ENCODE data around the gene ARHGEF40.

Gene ARHGEF40

DNA sequence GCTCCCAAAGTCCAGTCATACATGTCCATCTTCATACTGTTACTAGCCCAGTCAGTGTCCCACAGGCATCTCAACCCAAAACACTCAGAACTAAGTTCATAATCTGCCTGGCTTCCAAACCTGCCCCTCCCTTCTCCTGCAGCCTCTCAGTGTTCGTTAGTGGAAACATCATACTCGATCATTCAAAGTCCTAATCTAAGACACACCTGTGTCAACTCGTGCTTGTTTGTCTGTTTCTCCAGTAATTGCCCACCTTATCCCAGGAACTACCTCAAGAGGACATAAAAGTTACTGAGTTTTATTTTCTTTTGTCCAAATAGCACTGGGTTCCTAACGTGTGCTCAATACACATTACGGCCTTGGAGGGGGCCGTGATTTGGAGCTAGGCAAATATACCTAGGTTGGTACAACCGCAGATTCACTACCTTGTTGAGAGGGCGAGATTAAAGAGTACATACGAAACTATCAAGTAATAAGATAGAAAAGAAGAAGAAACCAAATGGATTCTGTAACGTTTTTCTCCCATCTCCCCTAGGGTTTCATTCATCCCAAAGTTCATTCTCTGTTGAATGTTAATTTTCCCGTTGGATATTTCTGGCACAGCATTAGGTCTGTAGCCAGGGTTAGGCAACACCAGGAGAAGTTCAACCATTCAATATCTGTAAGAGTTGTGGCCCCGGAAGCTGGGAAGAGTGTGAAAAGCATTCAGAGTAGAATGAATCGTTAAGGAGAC lies 9.3 kb upstream of the ARHGEF40 start:
- no peak for DNase-seq

DNA sequence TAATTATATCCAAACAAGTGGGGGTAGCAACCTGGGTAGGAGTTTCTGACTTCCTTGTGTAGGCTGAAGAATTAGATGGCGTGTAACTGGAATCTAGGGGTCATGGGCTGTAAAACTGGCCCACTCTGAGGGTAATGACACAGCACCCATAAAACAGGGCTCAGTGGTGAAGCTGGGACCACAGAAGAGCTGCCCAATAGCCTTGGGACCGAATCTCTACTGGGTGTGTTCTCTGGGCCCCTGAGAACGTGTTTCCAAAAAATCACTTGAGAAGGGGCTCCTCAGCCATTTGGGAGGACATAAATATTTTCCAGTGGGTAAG lies 8.8 kb upstream of the ARHGEF40 start:
- DNase-seq, result no peak

DNA sequence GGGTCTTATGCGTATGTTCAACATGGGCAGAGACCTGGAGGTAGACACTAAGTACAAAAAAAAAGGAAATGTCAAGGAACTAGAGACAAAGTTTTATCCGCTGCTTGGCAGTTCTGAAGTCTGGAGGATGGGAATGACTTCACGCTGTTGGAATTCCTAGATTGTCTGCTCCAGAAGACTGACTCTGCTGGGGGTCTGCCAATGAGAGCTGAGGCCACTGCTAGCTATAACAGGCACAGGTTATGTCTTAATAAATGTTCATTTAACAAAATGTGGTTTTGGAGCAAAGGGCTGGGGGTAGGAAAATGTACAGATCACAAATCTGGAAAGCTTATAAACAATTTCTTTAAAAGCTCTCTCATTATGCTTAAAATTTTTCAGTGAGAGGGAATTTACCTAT lies 6.6 kb upstream of the ARHGEF40 start:
- no peak for DNase-seq

DNA sequence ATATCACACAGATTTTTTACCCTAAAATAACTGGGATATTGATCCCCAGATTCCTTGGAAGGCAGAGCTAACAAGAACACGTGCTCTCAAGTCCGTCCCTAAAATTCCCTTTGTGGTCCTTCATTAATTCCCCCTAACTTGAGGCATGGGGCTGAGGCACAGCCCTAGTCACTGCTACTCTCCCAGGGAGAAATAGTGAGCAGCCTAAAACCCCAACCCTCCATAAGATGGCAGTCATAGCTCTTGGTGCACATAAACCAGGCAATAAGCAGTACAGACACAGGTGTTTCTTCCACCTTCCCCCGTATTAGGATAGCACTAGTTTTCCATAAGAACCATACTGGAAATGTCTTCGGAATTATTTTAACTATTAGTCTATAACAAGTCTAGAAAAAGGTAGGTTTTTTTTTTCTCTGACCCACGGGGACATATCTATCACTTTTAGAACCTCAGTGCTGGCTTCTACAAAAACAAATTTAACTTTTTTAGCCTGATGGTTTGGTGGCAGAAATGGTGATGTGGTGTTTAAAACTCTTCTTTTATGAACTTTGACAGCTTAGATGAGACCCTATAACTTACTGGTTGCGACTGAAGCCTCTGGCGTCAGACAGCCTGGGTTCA lies 3.1 kb upstream of the ARHGEF40 start:
- DNase-seq, result no peak

DNA sequence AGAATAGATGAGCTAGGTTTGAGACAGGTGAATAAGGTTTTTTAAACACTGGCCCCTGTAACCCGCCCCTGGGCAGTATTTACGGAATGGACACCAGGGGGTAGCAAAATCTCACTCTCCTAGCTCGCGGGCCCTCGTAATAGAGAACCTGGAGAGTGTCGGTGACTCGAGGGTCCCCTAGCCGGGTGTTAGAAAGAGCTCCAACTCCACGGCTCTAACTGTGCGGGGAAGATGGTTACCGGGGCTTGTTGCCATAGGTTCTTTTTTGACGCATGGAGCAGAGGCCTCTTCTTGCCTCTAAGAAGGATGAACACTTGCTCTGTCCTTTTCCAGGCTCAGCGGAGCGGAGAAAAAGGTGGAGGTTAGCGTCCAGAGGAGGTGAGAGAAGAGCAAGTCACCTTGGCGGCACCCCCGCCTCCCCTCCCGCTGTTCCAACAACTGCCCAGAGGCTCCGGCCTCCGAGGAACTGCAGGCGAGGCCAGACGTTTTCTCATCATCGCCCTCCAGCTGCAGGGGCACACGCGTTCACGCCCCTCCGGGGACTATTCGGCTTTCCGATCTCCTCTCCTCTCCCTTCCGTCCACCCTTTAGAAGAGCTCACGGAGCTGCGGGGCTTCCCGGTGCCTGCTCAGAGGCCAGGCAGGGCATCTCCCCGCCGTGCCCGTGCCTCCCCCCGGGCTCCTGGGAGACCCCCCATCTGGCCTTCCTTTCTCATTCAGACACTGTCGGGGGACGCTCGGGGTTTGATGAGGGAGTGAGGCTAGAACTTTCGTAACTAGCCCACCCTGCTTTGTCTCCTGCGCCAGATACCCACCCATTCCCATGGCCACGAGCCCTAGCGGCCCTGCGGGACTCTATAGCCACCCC lies 1.4 kb upstream of the ARHGEF40 start:
- DNase-seq, result no peak

DNA sequence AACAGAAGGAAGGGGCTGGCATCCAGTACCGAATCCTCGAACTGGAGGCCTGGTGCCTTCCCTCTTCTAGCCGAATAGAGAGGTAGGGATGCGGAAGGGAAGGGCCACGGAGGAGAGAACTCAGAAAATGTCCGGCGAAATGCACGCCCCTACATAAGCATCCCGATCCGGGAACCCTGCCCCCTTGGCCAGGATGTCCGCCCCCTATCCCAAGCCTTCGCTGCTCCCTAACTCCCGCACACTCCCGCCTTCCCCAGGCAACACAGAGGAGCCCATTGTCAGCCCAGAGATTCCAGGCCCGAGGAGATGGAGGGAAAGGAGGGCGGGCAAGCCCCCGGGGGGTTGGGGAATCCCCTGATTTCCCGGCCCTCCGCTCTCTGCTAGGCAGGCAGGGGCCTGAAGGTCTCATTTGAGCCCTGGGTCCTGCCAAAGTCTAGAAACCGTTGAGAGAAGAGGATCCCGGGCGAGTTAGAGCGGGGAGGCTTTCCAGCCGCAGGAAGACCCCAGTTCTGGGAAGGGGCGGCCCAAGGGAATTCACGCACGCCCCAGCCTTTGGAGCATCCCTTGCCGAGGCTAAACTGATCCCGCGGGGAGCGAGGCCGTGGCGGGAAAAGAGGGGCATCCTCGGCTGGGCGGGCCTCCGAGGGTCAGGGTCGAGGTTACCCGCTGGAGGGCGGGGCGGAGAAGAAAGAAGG lies 569 bp upstream of the ARHGEF40 start:
- DNase-seq, result no peak

DNA sequence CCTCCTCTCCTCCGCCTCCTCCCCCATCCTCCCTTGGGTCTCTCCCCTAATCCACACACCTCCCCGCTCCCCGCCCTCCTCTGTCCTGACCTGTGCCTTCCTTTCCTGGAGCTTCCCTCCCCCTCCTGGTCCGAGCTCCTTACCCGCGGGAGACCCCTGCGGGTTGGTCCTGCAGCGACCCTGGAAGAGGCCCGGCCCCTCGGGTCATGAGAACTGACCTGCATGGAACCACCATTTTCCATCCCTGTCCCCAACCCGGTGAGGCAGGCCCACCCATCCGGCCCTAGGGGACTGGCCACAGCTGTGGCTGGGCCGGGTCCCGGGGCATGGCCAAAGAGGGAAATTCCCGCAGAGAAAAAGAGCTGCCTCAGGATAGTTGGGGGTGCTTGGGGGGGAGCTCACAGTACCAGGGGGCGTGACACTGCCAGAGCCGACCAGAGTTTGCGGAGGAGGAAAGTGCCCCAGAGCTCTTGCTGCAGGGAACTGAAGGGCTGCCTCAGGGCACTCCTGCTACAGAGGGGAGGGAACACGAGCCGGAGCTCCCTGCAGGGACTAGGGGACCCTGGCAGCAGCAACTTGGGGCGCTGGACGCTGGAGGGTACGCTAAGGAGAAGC lies 613 bp downstream of the ARHGEF40 start:
- DNase-seq, result no peak

DNA sequence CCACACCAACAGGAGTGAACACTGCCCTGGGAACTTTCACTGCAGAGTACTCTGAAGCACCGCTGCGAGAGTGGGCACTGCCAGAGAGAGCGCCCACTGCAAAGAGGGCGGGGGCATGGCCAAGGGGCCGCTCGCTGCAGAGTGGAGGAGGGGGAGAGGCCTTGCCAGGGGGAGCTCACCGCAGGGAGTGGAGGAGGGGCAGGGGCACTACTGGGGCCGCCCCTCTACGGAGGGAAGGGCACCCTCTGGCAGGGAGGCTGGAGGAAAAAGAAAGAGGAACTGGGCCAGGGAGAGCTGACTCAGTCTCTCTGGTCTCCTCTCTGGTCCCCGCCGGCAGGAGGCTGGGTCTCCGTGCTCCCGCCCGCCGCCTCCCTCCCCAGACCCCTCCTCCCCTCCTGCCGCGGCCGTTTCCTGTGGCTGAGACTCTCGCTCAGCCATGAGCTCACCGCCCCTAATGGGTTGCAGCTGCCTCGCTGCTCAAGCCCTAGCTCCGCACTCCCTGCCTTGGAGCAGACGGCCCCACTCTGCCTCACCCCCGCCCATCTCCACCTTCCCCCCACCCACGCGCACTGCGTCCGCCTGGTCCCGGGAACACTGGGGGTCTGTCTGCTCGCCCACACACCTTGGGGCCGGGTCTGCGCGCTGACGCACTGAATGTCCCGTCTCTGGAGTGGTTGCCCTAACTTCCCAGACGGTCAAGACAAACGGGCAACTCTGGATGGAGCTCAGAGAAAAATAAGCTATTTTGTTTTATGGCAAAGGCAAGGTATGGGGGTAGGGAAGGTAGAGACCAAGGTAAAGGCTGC lies 1.3 kb downstream of the ARHGEF40 start:
- DNase-seq, result no peak

DNA sequence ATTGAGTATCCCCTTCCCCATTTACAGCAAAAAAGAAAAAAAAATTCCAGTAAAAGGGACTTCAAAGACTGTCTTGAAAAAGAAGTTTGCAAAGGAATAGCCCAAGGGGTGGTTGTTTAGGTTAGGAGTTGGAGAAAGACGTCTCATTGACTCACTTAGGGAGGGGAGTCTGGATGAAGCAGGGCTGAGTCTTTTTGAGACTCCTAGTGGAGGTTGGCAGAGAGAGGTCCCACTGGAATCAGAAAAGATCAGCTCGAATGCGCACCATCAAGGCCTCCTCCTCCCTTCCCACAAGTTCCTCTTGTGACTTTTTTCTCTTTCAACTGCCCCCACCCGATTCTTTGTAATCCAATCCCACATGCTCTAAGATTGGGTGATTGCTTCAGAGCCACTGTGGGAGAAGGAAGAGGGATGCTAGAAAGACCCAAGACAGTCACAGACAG lies 1.9 kb downstream of the ARHGEF40 start:
- DNase-seq, result no peak

DNA sequence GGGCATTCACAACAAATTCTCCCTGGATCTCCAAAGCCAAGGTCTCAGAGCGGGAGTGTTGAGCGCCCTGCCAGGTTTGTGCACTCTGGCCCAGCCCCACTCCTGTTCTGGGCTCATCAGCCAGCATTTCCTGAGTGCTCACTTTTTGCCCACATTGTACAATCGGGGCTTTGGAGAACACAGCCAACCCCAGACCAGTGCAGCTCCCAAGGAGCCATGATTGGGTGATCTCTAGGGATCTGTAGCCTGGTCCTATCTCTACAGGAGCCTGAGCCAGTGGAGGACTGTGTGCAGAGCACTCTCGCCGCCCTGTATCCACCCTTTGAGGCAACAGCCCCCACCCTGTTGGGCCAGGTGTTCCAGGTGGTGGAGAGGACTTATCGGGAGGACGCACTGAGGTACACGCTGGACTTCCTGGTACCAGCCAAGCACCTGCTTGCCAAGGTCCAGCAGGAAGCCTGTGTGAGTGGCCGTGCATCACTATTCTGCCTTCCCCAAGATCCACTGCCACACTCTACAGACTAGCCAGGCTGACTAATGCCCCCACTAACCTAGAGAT lies 2.8 kb downstream of the ARHGEF40 start:
- DNase-seq, result no peak

DNA sequence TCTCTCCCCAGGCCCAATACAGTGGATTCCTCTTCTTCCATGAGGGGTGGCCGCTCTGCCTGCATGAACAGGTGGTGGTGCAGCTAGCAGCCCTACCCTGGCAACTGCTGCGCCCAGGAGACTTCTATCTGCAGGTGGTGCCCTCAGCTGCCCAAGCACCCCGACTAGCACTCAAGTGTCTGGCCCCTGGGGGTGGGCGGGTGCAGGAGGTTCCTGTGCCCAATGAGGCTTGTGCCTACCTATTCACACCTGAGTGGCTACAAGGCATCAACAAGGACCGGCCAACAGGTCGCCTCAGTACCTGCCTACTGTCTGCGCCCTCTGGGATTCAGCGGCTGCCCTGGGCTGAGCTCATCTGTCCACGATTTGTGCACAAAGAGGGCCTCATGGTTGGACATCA lies 3.8 kb downstream of the ARHGEF40 start:
- no peak for DNase-seq

DNA sequence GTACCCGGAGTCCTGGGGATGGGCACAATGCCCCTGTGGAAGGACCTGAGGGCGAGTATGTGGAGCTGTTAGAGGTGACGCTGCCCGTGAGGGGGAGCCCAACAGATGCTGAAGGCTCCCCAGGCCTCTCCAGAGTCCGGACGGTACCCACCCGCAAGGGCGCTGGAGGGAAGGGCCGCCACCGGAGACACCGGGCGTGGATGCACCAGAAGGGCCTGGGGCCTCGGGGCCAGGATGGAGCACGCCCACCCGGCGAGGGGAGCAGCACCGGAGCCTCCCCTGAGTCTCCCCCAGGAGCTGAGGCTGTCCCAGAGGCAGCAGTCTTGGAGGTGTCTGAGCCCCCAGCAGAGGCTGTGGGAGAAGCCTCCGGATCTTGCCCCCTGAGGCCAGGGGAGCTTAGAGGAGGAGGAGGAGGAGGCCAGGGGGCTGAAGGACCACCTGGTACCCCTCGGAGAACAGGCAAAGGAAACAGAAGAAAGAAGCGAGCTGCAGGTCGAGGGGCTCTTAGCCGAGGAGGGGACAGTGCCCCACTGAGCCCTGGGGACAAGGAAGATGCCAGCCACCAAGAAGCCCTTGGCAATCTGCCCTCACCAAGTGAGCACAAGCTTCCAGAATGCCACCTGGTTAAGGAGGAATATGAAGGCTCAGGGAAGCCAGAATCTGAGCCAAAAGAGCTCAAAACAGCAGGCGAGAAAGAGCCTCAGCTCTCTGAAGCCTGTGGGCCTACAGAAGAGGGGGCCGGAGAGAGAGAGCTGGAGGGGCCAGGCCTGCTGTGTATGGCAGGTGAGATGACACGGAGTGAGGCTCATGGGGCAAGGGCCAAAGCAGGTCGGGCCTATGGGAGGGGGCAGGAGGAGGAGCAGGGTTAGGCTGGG lies 4.5 kb downstream of the ARHGEF40 start:
- DNase-seq, result no peak

DNA sequence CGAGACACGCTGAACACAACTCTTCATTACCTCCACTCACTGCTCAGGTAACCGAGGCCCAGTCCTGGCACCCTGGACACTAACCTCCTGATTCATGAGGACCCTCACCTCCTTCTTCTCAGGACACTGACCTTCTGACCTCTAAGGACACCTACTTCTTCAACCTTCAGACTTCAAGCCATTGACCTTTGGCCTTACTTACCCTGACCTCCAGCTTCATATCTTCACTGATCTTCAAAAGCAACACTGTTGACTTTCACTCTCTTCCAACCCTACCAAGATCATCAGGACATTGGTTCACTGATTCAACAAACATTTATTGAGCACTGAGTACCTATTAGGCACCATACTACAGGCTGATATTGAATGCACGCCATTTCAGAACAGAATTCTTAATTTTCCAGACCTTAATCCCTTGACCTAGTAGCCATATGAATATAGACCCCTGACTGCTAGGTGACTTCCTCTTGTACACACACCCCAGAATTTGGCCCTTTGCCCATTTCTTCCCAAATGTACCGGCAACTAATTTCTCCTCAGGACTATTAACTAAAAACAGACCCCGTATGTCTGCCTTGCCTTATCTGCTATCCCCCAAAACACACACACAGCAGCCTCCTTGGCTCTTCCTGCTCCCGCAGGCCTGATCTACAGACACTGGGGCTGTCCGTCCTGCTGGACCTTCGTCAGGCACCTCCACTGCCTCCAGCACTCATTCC lies 5.8 kb downstream of the ARHGEF40 start:
- no peak for DNase-seq

DNA sequence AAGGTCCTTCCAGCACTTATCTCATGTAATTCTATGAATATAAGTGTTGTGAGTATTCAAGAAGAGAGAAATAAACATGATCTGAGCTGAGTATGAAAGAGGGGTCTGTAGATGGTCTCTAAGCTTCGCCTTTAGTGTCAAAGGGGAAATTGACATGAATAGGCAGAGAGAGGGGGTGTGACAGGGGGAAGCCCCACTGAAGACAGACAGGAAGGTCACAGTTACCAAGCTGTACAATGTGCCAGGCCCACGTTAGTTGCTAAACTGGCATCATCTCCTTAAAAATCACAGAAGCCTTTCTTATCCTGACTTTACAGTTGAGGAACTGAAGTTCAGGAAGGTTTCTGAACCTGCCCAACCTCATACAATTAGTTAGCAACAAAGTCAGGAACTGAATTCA lies 7.6 kb downstream of the ARHGEF40 start:
- DNase-seq, result no peak

DNA sequence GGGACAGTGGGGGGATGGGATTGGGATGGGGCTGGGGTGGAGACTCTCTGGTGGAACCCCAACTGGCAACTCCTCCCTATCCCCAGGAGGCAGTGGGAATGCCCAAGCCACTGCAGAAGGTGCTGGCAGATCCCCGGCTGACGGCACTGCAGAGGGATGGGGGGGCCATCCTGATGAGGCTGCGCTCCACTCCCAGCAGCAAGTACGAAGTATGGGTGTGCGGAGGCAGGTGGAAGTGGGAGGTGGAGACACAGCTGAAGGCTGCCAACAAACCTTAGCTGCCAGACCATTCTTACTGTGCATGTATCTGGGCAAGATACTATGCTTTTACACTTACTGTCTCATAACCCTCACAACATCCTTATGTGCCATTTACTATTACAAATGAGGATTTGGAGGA lies 8.2 kb downstream of the ARHGEF40 start:
- no peak for DNase-seq

DNA sequence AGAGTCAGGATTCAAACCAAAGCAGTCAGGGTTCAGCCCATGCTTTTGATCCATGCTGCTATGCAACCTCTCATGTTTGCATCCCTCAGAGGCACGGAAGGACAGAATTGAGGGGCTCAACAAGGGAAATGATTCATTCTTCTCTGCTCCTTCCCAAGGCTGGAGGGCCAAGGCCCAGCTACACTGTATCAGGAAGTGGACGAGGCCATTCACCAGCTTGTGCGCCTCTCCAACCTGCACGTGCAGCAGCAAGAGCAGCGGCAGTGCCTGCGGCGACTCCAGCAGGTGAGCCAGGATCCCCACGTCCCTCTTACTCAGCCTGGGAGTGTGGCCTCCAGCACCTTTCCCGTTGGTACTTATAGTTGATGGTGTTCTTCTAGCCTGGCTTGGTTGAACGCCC lies 8.6 kb downstream of the ARHGEF40 start:
- DNase-seq, result no peak

DNA sequence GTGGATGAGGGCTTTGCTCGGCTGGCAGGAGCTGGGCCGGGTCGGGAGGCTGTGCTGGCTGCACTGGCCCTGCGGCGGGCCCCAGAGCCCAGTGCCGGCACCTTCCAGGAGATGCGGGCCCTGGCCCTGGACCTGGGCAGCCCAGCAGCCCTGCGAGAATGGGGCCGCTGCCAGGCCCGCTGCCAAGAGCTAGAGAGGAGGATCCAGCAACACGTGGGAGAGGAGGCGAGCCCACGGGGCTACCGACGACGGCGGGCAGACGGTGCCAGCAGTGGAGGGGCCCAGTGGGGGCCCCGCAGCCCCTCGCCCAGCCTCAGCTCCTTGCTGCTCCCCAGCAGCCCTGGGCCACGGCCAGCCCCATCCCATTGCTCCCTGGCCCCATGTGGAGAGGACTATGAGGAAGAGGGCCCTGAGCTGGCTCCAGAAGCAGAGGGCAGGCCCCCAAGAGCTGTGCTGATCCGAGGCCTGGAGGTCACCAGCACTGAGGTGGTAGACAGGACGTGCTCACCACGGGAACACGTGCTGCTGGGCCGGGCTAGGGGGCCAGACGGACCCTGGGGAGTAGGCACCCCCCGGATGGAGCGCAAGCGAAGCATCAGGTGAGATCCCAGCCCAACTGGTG lies 11.5 kb downstream of the ARHGEF40 start:
- DNase-seq, result no peak

DNA sequence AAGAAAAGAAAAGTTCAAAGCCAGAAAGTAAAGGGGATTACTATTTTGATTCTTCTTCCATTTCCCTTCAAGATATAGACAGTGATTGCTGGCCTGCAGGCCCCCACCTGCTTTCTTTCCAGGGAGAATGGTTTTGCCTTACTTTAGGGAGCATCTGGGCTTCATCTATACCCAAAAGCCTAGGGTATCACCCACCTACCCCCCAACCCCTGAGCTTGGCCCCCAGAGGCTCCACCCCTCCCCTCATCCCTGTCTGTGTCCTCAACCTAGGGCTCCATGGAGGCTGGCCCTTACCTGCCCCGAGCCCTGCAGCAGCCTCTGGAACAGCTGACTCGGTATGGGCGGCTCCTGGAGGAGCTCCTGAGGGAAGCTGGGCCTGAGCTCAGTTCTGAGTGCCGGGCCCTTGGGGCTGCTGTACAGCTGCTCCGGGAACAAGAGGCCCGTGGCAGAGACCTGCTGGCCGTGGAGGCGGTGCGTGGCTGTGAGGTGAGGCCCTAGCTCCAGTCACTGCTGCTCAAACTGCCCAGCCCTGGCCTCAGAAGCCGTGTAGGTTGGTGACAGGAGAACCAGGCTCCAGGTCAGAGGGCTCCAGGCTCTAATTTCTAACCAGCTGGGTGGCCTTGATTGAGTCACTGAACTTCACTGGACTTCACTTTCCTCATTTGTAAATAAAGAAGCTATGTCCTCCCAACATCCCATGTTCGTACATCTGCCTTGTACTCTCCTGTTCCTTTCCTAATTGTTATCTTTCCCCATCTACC lies 13.6 kb downstream of the ARHGEF40 start:
- DNase-seq, result no peak

DNA sequence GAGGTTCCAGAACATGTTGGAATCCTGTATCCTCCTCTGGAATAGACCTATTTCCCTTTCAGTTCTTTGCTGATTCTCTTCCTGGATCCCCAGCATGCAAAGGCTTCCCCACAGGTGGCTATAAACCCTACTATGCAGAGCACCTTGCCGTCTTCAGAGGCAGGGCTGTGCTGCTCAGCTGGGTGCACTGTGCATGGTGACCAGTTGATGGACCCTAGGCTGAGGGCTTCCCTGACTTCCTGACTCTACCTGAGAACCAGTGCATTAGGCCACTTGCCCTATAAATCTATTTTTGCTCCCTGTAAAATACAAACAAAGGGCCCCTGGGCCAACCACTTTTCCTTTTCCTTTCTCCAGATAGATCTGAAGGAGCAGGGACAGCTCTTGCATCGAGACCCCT lies 14.3 kb downstream of the ARHGEF40 start:
- DNase-seq, result no peak
